ENCODE results near the gene FCRLA. TPM values are rescaled to one million over a fixed set of nuclear protein-coding genes. Genes with fewer than 3 reads are reported as not detected.

Gene FCRLA
- total and polyA plus RNA-seq, 2 donors (not counting 1 experiment from before 2014, with no cell fraction given) = 140 to 248 TPM

GRCh38 chr1:161719325-161719611 lies 12.2 kb downstream of the FCRLA start:
- Histone ChIP-seq H3K79me2 (ENCODE audit: control insufficient read depth, insufficient read depth, low read length) (no peaks in the 10 kb centered on the region), H3K27me3 (replicated peaks in 1 of 4; ENCODE audit: control extremely low read depth in 1 of 4, control insufficient read depth in 3 of 4, insufficient read depth in 4 of 4, low read length in 3 of 4) (peaks cover 0 to 4% (median 0%) of the 10 kb centered on the region in 4 experiments), H2AFZ (ENCODE audit: insufficient read depth, low read depth, low read length, poor library complexity, severe bottlenecking) (no peak overlapping the region), H3K9ac (ENCODE audit: low read length) (peak overlapping the region; percentile 53), H3K9me3 (ENCODE audit: control extremely low read depth in 1 of 3, control insufficient read depth in 2 of 3, insufficient read depth in 1 of 3, low read length in 2 of 3) (no peaks in the 10 kb centered on the region), H3K4me2 (replicated peaks; ENCODE audit: low read depth, low read length, poor library complexity, severe bottlenecking) (peak overlapping the region; percentile 81), H3K4me1 (ENCODE audit: control insufficient read depth in 2 of 2, insufficient read depth in 2 of 2, low read length in 2 of 2) (peaks cover 44 to 46% of the 10 kb centered on the region in 2 donors), H3K27ac (ENCODE audit: low read length in 2 of 2) (peak overlapping the region in 1 of 2 donors; percentile 52), H4K20me1 (ENCODE audit: control insufficient read depth, insufficient read depth, low read length, poor library complexity, severe bottlenecking) (no peaks in the 10 kb centered on the region), H3K4me3 (ENCODE audit: control extremely low read depth in 1 of 5, extremely low read depth in 1 of 5, insufficient read depth in 1 of 5, low read depth in 2 of 5, low read length in 4 of 5) (peak overlapping the region in 1 of 5 experiments; percentile 63), H3K36me3 (replicated peaks in 1 of 2; ENCODE audit: control extremely low read depth in 1 of 2, control insufficient read depth in 1 of 2, extremely low read depth in 1 of 2, insufficient read depth in 2 of 2, low read length in 1 of 2) (no peaks in the 10 kb centered on the region)
- Mint-ChIP-seq H3K4me1 (peaks cover 53% of the 10 kb centered on the region), H3K4me3 (peak overlapping the region; percentile 62), H3K27me3 (no peaks in the 10 kb centered on the region), H3K27ac (peak overlapping the region; percentile 74), H3K9me3 (ENCODE audit: insufficient read depth) (no peaks in the 10 kb centered on the region)
- DNase-seq = no peak
- no CpG with 5 or more reads among the region's 1 CpG for WGBS (ENCODE audit: insufficient coverage)
- intact Hi-C loops (cut with micrococcal nuclease) = loop anchor here (1.0 kb wide), 1 partner anchor 20 kb away; no protein-coding TSS in a partner anchor
- ATAC-seq (ENCODE audit: low read depth) = peak; percentile 13
- CTCF ChIA-PET = interaction anchor here (0.6 to 2.1 kb wide), 3 partner anchors 12 to 27 kb away, joined by 4 to 9 read pairs (median 7); partner anchors contain the start of gene FCRLA
- TF ChIP-seq EZH2 (IDR thresholded peaks at IDR 0.05; ENCODE audit: borderline replicate concordance, insufficient read depth, low read depth, low read length, poor library complexity, severe bottlenecking) (no peak), CTCF (IDR thresholded peaks at IDR 0.05) (no peak)
- POLR2A ChIA-PET = no interaction called here

- H3K9ac ChIP-seq (ENCODE audit: low read length) = no peak overlapping the region
- H3K27ac ChIP-seq (ENCODE audit: low read length in 2 of 2) = no peak overlapping the region
- intact Hi-C loops (cut with micrococcal nuclease) = no loop called here
- CTCF ChIA-PET = interaction anchor here (1.0 to 1.5 kb wide), 2 partner anchors 11 to 18 kb away, joined by 3 to 4 read pairs; no protein-coding TSS in a partner anchor
- DNase-seq (no peak), ATAC-seq (ENCODE audit: low read depth) (no peak)
- WGBS (ENCODE audit: insufficient coverage) = no CpG with 5 or more reads among the region's 1 CpG
- no peak overlapping the region for H3K27ac Mint-ChIP-seq
- H3K4me3 Mint-ChIP-seq = no peak overlapping the region
- POLR2A ChIA-PET = no interaction called here
- no peak overlapping the region for H3K4me3 ChIP-seq (ENCODE audit: control extremely low read depth in 1 of 5, extremely low read depth in 1 of 5, insufficient read depth in 1 of 5, low read depth in 2 of 5, low read length in 4 of 5)
- H2AFZ ChIP-seq (ENCODE audit: insufficient read depth, low read depth, low read length, poor library complexity, severe bottlenecking) = no peak overlapping the region
- no peaks in the 10 kb centered on the region for H3K79me2 ChIP-seq (ENCODE audit: control insufficient read depth, insufficient read depth, low read length)
- H3K27me3 Mint-ChIP-seq = no peaks in the 10 kb centered on the region
- peaks cover 45 to 54% of the 10 kb centered on the region in 2 donors for H3K4me1 ChIP-seq (ENCODE audit: control insufficient read depth in 2 of 2, insufficient read depth in 2 of 2, low read length in 2 of 2)
- no peaks in the 10 kb centered on the region for H3K36me3 ChIP-seq (replicated peaks in 1 of 2; ENCODE audit: control extremely low read depth in 1 of 2, control insufficient read depth in 1 of 2, extremely low read depth in 1 of 2, insufficient read depth in 2 of 2, low read length in 1 of 2)
- H3K4me1 Mint-ChIP-seq = peaks cover 59% of the 10 kb centered on the region
- TF ChIP-seq CTCF (IDR thresholded peaks at IDR 0.05) (no peak), EZH2 (IDR thresholded peaks at IDR 0.05; ENCODE audit: borderline replicate concordance, insufficient read depth, low read depth, low read length, poor library complexity, severe bottlenecking) (no peak)
- H4K20me1 ChIP-seq (ENCODE audit: control insufficient read depth, insufficient read depth, low read length, poor library complexity, severe bottlenecking) = no peaks in the 10 kb centered on the region
- H3K9me3 Mint-ChIP-seq (ENCODE audit: insufficient read depth) = no peaks in the 10 kb centered on the region
- H3K27me3 ChIP-seq (replicated peaks in 1 of 4; ENCODE audit: control extremely low read depth in 1 of 4, control insufficient read depth in 3 of 4, insufficient read depth in 4 of 4, low read length in 3 of 4) = peaks cover 0 to 7% (median 0%) of the 10 kb centered on the region in 4 experiments
- H3K9me3 ChIP-seq (ENCODE audit: control extremely low read depth in 1 of 3, control insufficient read depth in 2 of 3, insufficient read depth in 1 of 3, low read length in 2 of 3) = no peaks in the 10 kb centered on the region
- H3K4me2 ChIP-seq (replicated peaks; ENCODE audit: low read depth, low read length, poor library complexity, severe bottlenecking) = no peak overlapping the region
Measured at GRCh38 chr1:161720422-161720821, 13.4 kb downstream of the FCRLA start.
